ENCODE results near the gene FPR2.

FPR2 gene

GRCh38 chr19:51784109-51784785, 23.3 kb downstream of the FPR2 start:
- Histone ChIP-seq H3K36me3 (ENCODE audit: control insufficient read depth, insufficient read depth, low read length) (no peaks in the 10 kb centered on the region), H3K9me3 (ENCODE audit: control insufficient read depth, low read length) (peaks cover 6% of the 10 kb centered on the region), H3K4me3 (ENCODE audit: extremely low read depth, insufficient read depth, low read length, poor library complexity, severe bottlenecking) (no peak overlapping the region), H3K27ac (ENCODE audit: low read depth, low read length, severe bottlenecking) (no peak overlapping the region), H3K4me1 (ENCODE audit: control insufficient read depth, insufficient read depth, low read length, poor library complexity, severe bottlenecking) (no peaks in the 10 kb centered on the region)
- 78 to 81% methylated on average over 2 to 3 of the region's 6 CpGs for WGBS, 2 experiments (ENCODE audit: insufficient coverage in 2 of 2)

GRCh38 chr19:51784922-51785690, 24.1 kb downstream of the FPR2 start:
- H3K4me3 ChIP-seq (ENCODE audit: extremely low read depth, insufficient read depth, low read length, poor library complexity, severe bottlenecking), result no peak overlapping the region
- H3K36me3 ChIP-seq (ENCODE audit: control insufficient read depth, insufficient read depth, low read length), result no peaks in the 10 kb centered on the region
- no peak overlapping the region for H3K27ac ChIP-seq (ENCODE audit: low read depth, low read length, severe bottlenecking)
- peaks cover 6% of the 10 kb centered on the region for H3K9me3 ChIP-seq (ENCODE audit: control insufficient read depth, low read length)
- WGBS, 2 experiments (ENCODE audit: insufficient coverage in 2 of 2), result 72 to 90% methylated on average over 4 to 5 of the region's 6 CpGs
- no peaks in the 10 kb centered on the region for H3K4me1 ChIP-seq (ENCODE audit: control insufficient read depth, insufficient read depth, low read length, poor library complexity, severe bottlenecking)

- Histone ChIP-seq H3K36me3 (ENCODE audit: control insufficient read depth, insufficient read depth, low read length) (no peaks in the 10 kb centered on the region), H3K27ac (ENCODE audit: low read depth, low read length, severe bottlenecking) (no peak overlapping the region), H3K4me1 (ENCODE audit: control insufficient read depth, insufficient read depth, low read length, poor library complexity, severe bottlenecking) (no peaks in the 10 kb centered on the region), H3K9me3 (ENCODE audit: control insufficient read depth, low read length) (peaks cover 7% of the 10 kb centered on the region), H3K4me3 (ENCODE audit: extremely low read depth, insufficient read depth, low read length, poor library complexity, severe bottlenecking) (no peak overlapping the region)
- 61 to 77% methylated on average over 2 to 5 of the region's 6 CpGs for WGBS, 2 experiments (ENCODE audit: insufficient coverage in 2 of 2)
Measured at GRCh38 chr19:51786646-51787494, 25.9 kb downstream of the FPR2 start.

GRCh38 chr19:51788029-51788428, 27.0 kb downstream of the FPR2 start:
- Histone ChIP-seq H3K27ac (ENCODE audit: low read depth, low read length, severe bottlenecking) (no peak overlapping the region), H3K4me3 (ENCODE audit: extremely low read depth, insufficient read depth, low read length, poor library complexity, severe bottlenecking) (no peak overlapping the region), H3K4me1 (ENCODE audit: control insufficient read depth, insufficient read depth, low read length, poor library complexity, severe bottlenecking) (no peaks in the 10 kb centered on the region), H3K9me3 (ENCODE audit: control insufficient read depth, low read length) (peaks cover 11% of the 10 kb centered on the region), H3K36me3 (ENCODE audit: control insufficient read depth, insufficient read depth, low read length) (no peaks in the 10 kb centered on the region)
- no CpG with 5 or more reads among the region's 2 CpGs for WGBS, 2 experiments (ENCODE audit: insufficient coverage in 2 of 2)

GRCh38 chr19:51789061-51789795, 28.2 kb downstream of the FPR2 start:
- H3K27ac ChIP-seq (ENCODE audit: low read depth, low read length, severe bottlenecking), result no peak overlapping the region
- H3K4me3 ChIP-seq (ENCODE audit: extremely low read depth, insufficient read depth, low read length, poor library complexity, severe bottlenecking), result no peak overlapping the region
- no peaks in the 10 kb centered on the region for H3K4me1 ChIP-seq (ENCODE audit: control insufficient read depth, insufficient read depth, low read length, poor library complexity, severe bottlenecking)
- H3K9me3 ChIP-seq (ENCODE audit: control insufficient read depth, low read length), result peaks cover 16% of the 10 kb centered on the region
- WGBS, 2 experiments (ENCODE audit: insufficient coverage in 2 of 2), result 72 to 86% methylated on average over 4 to 6 of the region's 6 CpGs
- H3K36me3 ChIP-seq (ENCODE audit: control insufficient read depth, insufficient read depth, low read length), result no peaks in the 10 kb centered on the region

GRCh38 chr19:51792932-51793331, 32.0 kb downstream of the FPR2 start:
- Histone ChIP-seq H3K27ac (ENCODE audit: low read depth, low read length, severe bottlenecking) (no peak overlapping the region), H3K36me3 (ENCODE audit: control insufficient read depth, insufficient read depth, low read length) (no peaks in the 10 kb centered on the region), H3K4me1 (ENCODE audit: control insufficient read depth, insufficient read depth, low read length, poor library complexity, severe bottlenecking) (no peaks in the 10 kb centered on the region), H3K4me3 (ENCODE audit: extremely low read depth, insufficient read depth, low read length, poor library complexity, severe bottlenecking) (no peak overlapping the region), H3K9me3 (ENCODE audit: control insufficient read depth, low read length) (peaks cover 33% of the 10 kb centered on the region)
- WGBS, 2 experiments (ENCODE audit: insufficient coverage in 2 of 2), result 50 to 63% methylated on average over 1 of the region's 2 CpGs

GRCh38 chr19:51793994-51794393, 33.0 kb downstream of the FPR2 start:
- 53 to 72% methylated on average over 2 of the region's 2 CpGs for WGBS, 2 experiments (ENCODE audit: insufficient coverage in 2 of 2)
- H3K36me3 ChIP-seq (ENCODE audit: control insufficient read depth, insufficient read depth, low read length), result no peaks in the 10 kb centered on the region
- H3K4me1 ChIP-seq (ENCODE audit: control insufficient read depth, insufficient read depth, low read length, poor library complexity, severe bottlenecking), result no peaks in the 10 kb centered on the region
- H3K4me3 ChIP-seq (ENCODE audit: extremely low read depth, insufficient read depth, low read length, poor library complexity, severe bottlenecking), result no peak overlapping the region
- H3K27ac ChIP-seq (ENCODE audit: low read depth, low read length, severe bottlenecking), result no peak overlapping the region
- H3K9me3 ChIP-seq (ENCODE audit: control insufficient read depth, low read length), result peaks cover 37% of the 10 kb centered on the region

- peaks cover 44% of the 10 kb centered on the region for H3K9me3 ChIP-seq (ENCODE audit: control insufficient read depth, low read length)
- WGBS, 2 experiments (ENCODE audit: insufficient coverage in 2 of 2), result 60% methylated on average over 1 of the region's 2 CpGs; no CpG with 5 or more reads in 1 of the 2 experiments
Measured at GRCh38 chr19:51794885-51795490, 34.0 kb downstream of the FPR2 start, which contains the start of gene FPR3. FPR3 (plus strand) TSS chr19:51795157; CDS start chr19:51823749, 28,592 bp downstream.

GRCh38 chr19:51796195-51796679, 35.3 kb downstream of the FPR2 start:
- Histone ChIP-seq H3K27ac (ENCODE audit: low read depth, low read length, severe bottlenecking) (no peak overlapping the region), H3K9me3 (ENCODE audit: control insufficient read depth, low read length) (peaks cover 48% of the 10 kb centered on the region), H3K4me1 (ENCODE audit: control insufficient read depth, insufficient read depth, low read length, poor library complexity, severe bottlenecking) (no peaks in the 10 kb centered on the region), H3K4me3 (ENCODE audit: extremely low read depth, insufficient read depth, low read length, poor library complexity, severe bottlenecking) (no peak overlapping the region), H3K36me3 (ENCODE audit: control insufficient read depth, insufficient read depth, low read length) (no peaks in the 10 kb centered on the region)
- 72 to 73% methylated on average over 5 to 6 of the region's 8 CpGs for WGBS, 2 experiments (ENCODE audit: insufficient coverage in 2 of 2)

More at GRCh38 chr19:51794885-51795490, 34.0 kb downstream of the FPR2 start, which contains the start of gene FPR3:
- Histone ChIP-seq H3K4me1 (ENCODE audit: control insufficient read depth, insufficient read depth, low read length, poor library complexity, severe bottlenecking) (no peaks in the 10 kb centered on the region), H3K36me3 (ENCODE audit: control insufficient read depth, insufficient read depth, low read length) (no peaks in the 10 kb centered on the region), H3K27ac (ENCODE audit: low read depth, low read length, severe bottlenecking) (no peak within 1 kb of the TSS), H3K4me3 (ENCODE audit: extremely low read depth, insufficient read depth, low read length, poor library complexity, severe bottlenecking) (no peak within 1 kb of the TSS)
